Measurements from ENCODE around the gene MED4.

DNA sequence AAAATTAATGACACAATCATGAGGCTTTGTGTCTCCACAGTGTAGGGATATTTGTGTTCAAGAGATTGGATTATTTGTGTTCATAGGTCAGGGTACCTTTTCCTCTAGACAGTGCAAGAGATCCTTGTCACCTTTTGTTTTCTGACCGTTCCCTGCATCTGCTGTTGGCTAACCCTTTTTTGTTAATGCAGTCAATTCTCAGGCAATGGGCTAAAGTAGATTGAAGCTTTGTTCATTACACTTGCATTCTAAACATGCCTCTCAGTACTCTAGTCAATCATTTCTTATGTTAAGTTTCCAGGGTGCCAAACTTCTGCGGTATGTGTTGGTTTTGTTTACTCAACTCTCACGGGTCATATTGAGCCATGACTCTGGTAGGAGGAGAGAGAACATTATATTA is 1.8 kb upstream of the MED4 start:
- TF ChIP-seq YY1 (IDR thresholded peaks at IDR 0.05; ENCODE audit: insufficient read depth, insufficient read length), result no peak
- no peak for TF ChIP-seq ZNF274 (IDR thresholded peaks at IDR 0.05; ENCODE audit: low read depth, low read length)
- no peak for TF ChIP-seq SUZ12 (IDR thresholded peaks at IDR 0.05; ENCODE audit: extremely low read depth, insufficient read depth, insufficient read length)

Measured in NT2/D1 (cell line).